ENCODE results near the gene PHF21A. TPM values are rescaled to one million over a fixed set of nuclear protein-coding genes. Genes with fewer than 3 reads are reported as not detected.

The PHF21A gene
- total and polyA plus RNA-seq, 8 donors: 36.2 to 77.3 (median 69.3) TPM

DNA sequence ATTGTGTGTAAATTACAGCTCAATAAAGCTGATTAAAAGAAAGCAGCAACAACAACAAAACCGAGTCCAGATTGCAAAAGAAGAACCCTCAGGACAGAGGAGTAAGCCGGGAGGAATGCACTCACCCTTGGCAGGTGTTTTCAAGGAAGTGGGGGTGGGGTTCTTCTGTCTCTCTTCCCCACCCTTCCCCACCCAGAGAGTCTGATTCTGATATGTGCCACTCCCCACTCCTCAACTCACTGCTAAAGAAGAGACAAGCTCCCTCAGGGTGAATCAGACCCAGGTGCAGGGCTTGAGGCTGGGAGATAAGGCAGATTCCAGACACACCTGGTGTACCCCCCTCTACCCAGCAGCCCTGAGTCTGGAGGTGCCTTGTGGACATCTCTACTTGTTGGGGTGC lies 38.4 kb upstream of the PHF21A start:
- DNase-seq (no peak), ATAC-seq (peak; percentile 89)
- Histone ChIP-seq H3K27me3 (peaks cover 0 to 28% of the 10 kb centered on the region in 2 donors), H3K9me3 (no peaks in the 10 kb centered on the region), H3K4me1 (no peaks in the 10 kb centered on the region), H3K4me3 (no peak overlapping the region), H3K36me3 (no peaks in the 10 kb centered on the region), H3K27ac (no peak overlapping the region)
- TF ChIP-seq, protein P1, sequence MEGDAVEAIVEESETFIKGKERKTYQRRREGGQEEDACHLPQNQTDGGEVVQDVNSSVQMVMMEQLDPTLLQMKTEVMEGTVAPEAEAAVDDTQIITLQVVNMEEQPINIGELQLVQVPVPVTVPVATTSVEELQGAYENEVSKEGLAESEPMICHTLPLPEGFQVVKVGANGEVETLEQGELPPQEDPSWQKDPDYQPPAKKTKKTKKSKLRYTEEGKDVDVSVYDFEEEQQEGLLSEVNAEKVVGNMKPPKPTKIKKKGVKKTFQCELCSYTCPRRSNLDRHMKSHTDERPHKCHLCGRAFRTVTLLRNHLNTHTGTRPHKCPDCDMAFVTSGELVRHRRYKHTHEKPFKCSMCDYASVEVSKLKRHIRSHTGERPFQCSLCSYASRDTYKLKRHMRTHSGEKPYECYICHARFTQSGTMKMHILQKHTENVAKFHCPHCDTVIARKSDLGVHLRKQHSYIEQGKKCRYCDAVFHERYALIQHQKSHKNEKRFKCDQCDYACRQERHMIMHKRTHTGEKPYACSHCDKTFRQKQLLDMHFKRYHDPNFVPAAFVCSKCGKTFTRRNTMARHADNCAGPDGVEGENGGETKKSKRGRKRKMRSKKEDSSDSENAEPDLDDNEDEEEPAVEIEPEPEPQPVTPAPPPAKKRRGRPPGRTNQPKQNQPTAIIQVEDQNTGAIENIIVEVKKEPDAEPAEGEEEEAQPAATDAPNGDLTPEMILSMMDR (IDR thresholded peaks at IDR 0.05): no peak
- intact Hi-C loops (cut with DNase I): no loop called here

DNA sequence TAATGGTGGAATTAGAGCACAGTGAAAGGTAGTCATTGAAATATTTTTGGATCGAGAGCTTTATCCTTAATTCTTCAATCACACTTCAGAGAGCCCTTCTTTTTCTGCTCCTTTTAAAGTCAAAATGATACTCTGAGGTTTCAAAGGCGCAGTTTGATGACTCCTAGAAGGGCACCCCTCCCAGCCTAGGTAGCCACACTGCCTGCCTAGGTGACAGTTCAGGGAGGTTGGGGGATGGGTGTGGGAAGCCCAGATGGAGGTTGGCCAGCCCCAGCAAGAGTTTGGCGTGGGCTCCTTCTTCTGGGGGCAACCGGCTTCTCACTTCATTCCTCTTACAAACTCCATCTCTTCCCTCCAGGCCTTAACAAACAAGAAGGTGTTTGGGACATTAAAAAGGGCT lies 28.6 kb upstream of the PHF21A start:
- TF ChIP-seq, protein P1 (IDR thresholded peaks at IDR 0.05): no peak
- intact Hi-C loops (cut with DNase I): no loop called here

DNA sequence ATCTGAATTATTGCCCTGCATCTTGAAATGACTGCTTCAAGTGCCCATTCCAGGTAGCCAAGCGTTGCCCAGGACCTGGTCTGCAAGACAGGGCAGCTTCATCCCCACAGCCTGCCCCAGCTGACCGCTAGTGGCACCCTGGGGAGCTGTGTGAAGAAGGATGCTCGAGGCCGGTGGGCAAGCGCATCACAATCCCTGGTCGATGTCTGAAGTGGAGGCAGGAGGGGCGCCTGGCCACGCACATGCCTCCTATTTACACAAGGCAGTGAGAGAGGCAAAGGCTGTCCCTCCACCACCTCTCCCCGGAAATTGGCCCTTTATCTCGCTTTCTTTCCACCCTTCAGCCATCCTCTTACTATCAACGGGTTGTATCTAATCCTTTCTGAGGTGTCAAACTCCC lies 28.1 kb upstream of the PHF21A start:
- ATAC-seq (no peak), DNase-seq (no peak)
- Histone ChIP-seq H3K4me3 (no peak overlapping the region), H3K36me3 (no peaks in the 10 kb centered on the region), H3K27me3 (peaks cover 0 to 19% of the 10 kb centered on the region in 2 donors), H3K27ac (no peak overlapping the region), H3K4me1 (no peaks in the 10 kb centered on the region), H3K9me3 (no peaks in the 10 kb centered on the region)
- intact Hi-C loops (cut with DNase I): no loop called here
- TF ChIP-seq, protein P1 (IDR thresholded peaks at IDR 0.05): no peak

More for the DNA sequence above, 28.6 kb upstream of the PHF21A start:
- H3K4me3 ChIP-seq: no peak overlapping the region
- H3K27me3 ChIP-seq: peaks cover 0 to 19% of the 10 kb centered on the region in 2 donors
- no peak overlapping the region for H3K27ac ChIP-seq
- DNase-seq: no peak
- no peaks in the 10 kb centered on the region for H3K36me3 ChIP-seq
- no peak for ATAC-seq
- no peaks in the 10 kb centered on the region for H3K9me3 ChIP-seq
- H3K4me1 ChIP-seq: no peaks in the 10 kb centered on the region

DNA sequence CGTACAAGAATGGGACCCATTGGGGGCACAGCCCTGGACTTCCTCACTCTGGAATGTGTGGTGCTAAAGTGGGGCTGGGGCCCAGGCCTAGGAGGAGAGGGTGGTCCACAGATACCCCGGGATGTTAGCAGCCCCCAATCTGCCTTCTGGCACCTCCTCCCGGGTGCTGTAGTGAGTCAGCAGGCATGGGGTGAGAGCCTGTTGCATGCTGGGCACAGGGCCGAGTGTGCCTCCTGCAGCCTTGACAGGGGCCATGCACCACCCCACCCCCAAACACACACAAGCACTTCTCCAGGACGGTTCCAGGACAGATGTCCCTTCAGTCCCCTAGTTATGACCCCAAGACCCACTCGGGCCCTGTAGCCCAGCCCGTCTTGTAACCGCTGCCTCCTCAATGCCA lies 23.5 kb upstream of the PHF21A start:
- no peak for DNase-seq
- TF ChIP-seq, protein P1 (IDR thresholded peaks at IDR 0.05): no peak
- Histone ChIP-seq H3K4me3 (no peak overlapping the region), H3K9me3 (no peaks in the 10 kb centered on the region), H3K36me3 (no peaks in the 10 kb centered on the region), H3K27ac (no peak overlapping the region), H3K27me3 (peaks cover 0 to 33% of the 10 kb centered on the region in 2 donors), H3K4me1 (no peaks in the 10 kb centered on the region)
- ATAC-seq: no peak
- intact Hi-C loops (cut with DNase I): no loop called here

DNA sequence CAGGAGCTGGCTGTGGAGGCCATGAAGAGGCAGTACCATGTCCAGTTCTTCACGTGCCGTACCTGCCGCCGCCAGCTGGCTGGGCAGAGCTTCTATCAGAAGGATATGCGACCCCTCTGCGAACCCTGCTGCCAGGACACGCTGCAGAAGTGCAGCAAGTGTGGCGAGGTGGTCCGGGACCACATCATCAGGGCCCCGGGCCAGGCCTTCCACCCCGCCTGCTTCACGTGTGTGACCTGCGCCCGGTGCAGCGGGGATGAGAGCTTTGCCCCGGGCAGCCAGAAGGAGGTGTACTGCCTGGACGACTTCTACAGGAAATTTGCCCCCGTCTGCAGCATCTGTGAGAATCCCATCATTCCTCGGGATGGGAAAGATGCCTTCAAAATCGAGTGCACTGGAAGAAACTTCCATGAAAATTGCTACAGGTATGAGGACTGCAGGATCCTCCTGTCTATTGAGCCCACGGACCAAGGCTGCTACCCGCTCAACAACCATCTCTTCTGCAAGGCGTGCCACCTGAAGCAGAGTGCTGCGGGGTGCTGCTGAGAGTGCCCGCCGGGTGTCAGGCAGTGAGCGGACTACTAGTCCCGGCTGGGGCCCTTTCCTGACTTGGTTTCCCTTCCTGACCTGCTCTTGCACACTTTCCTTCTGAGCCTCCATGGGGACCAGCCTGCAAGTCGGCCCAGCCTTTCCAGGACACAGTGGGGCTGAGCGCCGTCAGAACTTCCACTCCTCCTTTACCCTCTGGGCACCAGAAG lies 22.0 kb upstream of the PHF21A start:
- ATAC-seq (no peak), DNase-seq (no peak)
- no peaks in the 10 kb centered on the region for H3K36me3 ChIP-seq
- H3K4me3 ChIP-seq: no peak overlapping the region
- H3K9me3 ChIP-seq: no peaks in the 10 kb centered on the region
- H3K27me3 ChIP-seq: peaks cover 0 to 18% of the 10 kb centered on the region in 2 donors
- intact Hi-C loops (cut with DNase I): no loop called here
- H3K27ac ChIP-seq: no peak overlapping the region
- TF ChIP-seq, protein P1 (IDR thresholded peaks at IDR 0.05): no peak
- H3K4me1 ChIP-seq: no peaks in the 10 kb centered on the region
